ENCODE measurements around the gene KIAA1958.

- TF ChIP-seq CTCF (IDR thresholded peaks at IDR 0.05) (no peak), POLR2A (IDR thresholded peaks at IDR 0.05) (no peak)
These were observed 45.1 kb downstream of the KIAA1958 start for GRCh38 chr9:112531666-112532282.
